Activated T-helper 1 cell treated with anti-CD3 and anti-CD28 coated beads, Interleukin-2, amount 50 U/mL, for 16 hours (primary cell): ENCODE data around the gene PLA2G3.
"Not testable (repeated sequence)": the region's sequence is repeated elsewhere in the genome, so short reads cannot be mapped to it uniquely, and the experiment has no call there.

Source experiments
- DNase-seq, 2 donors: peaks; one replicate each; pipeline ENCODE4 v3.0.0-alpha.2; 2020; ENCODE audit warnings: low read depth in 1 of 2, low spot score in 1 of 2

PLA2G3 gene

GRCh38 chr22:31139866-31140716 lies at the start of gene PLA2G3:
Gene PLA2G3 (minus strand): TSS chr22:31140508. CDS start chr22:31140354, 154 bp downstream.
- DNase-seq, result no peak

DNA sequence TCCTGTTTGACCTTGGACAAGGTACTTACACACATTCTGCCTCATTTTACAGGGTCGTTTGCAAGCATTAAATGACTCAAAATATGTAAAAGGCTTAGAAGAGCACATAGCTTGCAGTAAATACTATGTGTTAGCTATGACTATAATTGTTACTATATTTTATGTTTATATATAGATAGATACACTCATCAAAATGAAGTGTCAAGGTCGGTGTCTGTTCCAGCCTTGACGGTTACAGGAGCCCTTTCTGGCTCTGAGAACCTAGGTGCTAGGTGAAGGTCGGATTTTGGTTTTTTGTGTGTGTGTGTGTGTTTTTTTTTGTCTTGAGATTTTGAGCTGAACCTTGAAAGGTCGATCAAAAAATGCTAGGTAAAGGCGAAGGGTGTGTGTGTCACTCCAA lies 47.3 kb upstream of the PLA2G3 start:
- no peak for DNase-seq

- no peak for DNase-seq
These were observed 44.7 kb upstream of the PLA2G3 start for GRCh38 chr22:31185056-31185455.

- no peak for DNase-seq
These were observed 43.7 kb upstream of the PLA2G3 start for GRCh38 chr22:31184015-31184414.

- DNase-seq, result no peak
These were observed 39.0 kb upstream of the PLA2G3 start for GRCh38 chr22:31179345-31179744.

GRCh38 chr22:31178859-31179258 lies 38.6 kb upstream of the PLA2G3 start:
- DNase-seq, result no peak

- DNase-seq, result no peak
These were observed 37.3 kb upstream of the PLA2G3 start for GRCh38 chr22:31177420-31178162.

- DNase-seq, result no peak
These were observed 36.6 kb upstream of the PLA2G3 start for GRCh38 chr22:31176923-31177322.

- no peak for DNase-seq
These were observed 33.3 kb upstream of the PLA2G3 start for GRCh38 chr22:31173386-31174145.

DNA sequence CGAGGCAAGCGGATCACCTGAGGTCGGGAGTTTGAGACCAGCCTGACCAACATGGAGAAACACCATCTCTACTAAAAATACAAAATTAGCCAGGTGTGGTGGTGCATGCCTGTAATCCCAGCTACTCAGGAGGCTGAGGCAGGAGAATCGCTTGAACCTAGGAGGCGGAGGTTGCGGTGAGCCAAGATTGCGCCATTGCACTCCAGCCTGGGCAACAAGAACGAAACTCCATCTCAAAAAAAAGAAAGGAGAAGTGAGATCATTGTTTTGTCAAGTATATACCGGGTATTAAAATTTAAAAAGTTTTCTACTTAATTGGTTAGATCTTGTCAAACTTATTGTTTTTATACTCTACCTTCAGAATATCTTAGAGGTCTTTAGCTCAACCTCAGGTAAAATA lies 31.4 kb upstream of the PLA2G3 start:
- not testable (repeated sequence) for DNase-seq

GRCh38 chr22:31170971-31171370 lies 30.7 kb upstream of the PLA2G3 start:
- DNase-seq, result no peak

DNA sequence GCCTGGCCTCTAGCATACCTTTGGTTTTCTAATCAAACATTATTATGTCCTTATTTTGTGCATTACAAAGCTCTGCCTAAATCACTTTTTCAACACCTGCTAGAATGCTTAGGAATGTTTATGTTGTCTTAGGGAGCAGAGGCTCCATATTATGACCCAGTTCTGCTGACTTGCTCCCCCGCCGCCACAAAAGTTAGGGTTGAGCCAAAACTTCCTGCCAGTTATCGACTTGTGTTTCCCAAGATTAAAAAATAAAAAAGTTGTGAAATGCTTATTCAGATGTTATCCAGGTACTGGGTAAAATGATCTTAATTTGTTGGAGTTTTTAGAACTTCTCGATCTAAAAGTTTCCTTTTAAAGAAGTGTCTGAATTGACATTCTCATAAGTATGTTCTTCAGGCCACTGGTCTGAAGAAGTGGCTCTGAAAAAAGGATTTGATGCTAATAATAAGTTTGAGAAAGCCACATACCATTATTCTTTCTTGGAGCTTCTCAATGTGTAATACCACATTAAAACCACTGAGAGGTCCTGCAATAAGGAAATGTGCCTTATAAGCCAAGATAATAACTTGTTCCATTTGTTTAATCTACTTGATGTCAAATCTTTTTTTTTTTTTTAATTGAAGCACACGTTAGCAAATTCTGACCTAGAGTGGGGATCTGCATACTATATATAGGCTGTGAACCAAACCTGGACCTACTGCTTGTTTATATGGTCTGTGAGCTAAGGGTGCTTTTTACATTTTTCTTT lies 21.9 kb upstream of the PLA2G3 start:
- DNase-seq, result no peak

GRCh38 chr22:31161386-31161785 lies 21.1 kb upstream of the PLA2G3 start:
- DNase-seq, result no peak

DNA sequence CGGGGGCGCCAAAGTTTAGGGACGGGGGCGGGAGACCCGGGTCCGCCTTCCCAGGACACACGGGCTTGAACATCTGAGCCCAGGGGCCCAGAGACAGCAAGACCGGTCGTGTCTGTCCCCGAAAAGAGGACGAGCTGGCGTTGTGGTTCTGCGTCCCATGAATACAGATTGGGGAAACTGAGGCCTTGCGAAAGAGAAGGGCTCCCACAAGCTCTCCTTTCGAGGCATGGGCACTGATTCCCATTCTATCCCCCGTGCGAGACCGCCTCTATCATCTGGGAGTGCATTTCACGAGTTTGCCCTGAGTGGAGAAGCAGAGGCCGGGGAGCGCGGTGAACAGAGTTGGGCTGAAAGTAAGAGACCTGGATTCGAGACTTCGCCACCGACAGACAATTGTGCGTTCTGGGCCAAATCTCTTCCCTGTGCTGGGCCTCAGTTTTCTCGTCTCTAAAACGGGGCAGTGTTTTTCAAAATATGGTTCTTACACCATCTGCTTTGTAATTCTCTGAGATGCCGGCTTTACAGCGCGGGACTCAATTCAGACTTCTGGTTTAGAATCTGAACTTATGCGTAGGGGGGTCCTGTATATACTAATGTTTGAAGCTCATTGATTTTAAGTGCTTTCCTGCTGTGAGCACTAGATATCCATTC lies 20.1 kb upstream of the PLA2G3 start:
- no peak for DNase-seq

DNA sequence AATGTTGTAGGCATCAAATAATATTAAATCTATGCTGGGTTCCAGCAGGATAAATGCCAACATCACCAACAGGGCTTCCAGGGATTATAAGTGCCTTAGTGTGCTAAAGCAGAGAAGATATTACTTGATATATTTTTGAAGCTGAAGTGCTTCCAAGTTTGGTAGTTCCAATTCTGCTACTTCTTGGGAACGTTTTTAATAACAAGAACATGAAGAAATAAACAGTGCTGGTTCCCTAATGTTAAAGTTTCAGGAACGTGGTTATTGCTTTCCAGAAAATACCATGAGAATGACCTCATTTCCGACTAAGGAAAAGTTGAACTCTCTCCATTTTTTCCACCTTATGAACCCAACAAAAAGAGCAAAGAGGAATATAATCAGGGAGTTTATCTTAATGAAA lies 15.1 kb upstream of the PLA2G3 start:
- no peak for DNase-seq

DNA sequence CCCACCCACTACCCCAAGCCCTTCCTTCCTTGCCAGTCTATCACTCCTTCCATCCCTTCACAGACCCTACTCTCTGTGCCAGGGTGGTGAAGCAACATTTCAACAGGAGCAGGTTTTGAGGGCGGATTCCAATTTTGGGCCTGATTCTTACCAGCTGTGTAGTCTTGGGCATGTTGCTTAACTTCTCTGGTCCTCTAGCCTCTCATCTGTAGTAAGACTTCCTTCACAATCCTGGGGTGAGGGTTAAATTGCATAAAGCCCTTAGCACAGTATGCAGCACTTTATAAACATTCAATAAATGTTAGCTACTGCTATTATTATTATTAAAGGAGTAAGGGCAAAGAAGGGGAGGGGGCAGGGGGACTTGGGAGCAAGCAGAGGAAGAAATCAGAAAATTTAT lies 14.7 kb upstream of the PLA2G3 start:
- DNase-seq, result no peak

- no peak for DNase-seq
These were observed 13.0 kb upstream of the PLA2G3 start for GRCh38 chr22:31153357-31153756.

- DNase-seq, result no peak
These were observed 11.6 kb upstream of the PLA2G3 start for GRCh38 chr22:31151872-31152271.

DNA sequence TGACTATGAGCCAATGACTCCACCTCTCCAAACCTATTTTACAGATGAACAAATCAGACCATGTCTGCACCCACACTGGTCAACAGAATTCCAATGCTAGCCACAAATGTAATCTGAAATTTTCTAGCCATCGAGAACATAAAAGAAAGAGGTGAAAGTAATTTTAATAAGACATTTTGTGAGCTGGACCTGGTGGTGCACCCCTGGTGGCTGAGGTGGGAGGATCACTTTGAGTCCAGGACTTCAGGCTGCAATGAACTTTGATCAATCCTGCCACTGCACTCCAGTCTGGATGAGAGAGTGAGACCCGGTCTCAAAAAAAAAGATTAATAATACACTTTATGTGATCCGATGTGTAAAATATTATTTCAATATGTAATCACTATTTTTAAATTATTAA lies 10.3 kb upstream of the PLA2G3 start:
- no peak for DNase-seq

DNA sequence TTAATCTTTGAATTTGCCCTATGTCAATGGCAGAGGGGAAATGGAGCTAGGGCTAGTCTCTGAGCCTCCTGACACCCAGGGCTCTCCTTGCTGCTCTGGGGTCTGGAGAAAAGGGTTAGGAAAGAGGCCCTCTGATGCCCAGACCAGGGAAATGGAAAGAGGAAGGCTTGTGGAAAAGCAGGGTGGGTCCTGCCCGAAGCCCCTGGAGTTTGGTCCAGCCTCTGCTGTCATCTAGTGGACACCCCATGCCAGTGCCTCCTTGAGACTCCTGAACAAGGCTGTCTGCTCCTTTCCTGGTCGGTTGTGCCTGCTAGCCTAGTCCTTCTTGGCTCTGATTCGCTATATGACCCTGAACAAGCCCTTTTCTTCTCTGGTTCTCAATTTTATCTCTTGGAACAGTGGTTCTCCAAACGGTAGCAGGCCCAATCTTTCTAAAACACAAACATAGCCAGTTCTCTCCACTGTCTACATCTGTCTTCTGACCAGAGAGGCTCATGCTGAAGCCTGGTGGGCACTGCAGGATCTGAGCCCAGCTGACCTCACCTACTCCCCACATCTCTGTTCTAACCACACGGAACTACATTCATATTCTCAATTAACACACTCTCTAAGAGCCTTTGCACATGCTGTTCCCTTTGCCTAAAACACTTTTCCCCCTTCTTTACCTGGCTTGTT lies 8.8 kb upstream of the PLA2G3 start:
- no peak for DNase-seq
